Measurements from ENCODE around the gene MEIS3.

Gene MEIS3

DNA sequence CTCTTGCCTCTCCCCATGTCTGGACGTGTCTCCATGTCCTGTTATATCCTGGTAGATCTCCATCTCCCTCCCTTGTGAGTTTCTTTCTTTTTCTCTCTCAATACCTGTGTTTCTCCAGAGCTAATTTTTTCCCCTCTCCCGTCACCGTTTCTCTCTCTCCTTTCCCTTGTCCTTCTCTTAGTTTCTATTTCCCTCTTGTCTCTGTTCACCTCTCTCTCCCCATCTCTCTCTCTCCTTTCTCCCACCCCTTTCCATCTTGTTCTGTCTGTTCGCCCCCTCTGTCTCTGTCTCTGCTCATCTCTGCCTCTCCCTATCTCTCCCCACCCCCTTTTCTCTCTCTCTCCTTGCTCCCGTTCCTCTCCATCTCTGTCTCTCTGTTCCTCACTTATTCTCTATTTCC is 39.3 kb upstream of the MEIS3 start:
- Histone ChIP-seq H3K27me3 (replicated peaks; ENCODE audit: insufficient read depth, low read length) (peaks cover 78% of the 10 kb centered on the region), H4K20me1 (ENCODE audit: insufficient read depth, low read length) (no peaks in the 10 kb centered on the region)

DNA sequence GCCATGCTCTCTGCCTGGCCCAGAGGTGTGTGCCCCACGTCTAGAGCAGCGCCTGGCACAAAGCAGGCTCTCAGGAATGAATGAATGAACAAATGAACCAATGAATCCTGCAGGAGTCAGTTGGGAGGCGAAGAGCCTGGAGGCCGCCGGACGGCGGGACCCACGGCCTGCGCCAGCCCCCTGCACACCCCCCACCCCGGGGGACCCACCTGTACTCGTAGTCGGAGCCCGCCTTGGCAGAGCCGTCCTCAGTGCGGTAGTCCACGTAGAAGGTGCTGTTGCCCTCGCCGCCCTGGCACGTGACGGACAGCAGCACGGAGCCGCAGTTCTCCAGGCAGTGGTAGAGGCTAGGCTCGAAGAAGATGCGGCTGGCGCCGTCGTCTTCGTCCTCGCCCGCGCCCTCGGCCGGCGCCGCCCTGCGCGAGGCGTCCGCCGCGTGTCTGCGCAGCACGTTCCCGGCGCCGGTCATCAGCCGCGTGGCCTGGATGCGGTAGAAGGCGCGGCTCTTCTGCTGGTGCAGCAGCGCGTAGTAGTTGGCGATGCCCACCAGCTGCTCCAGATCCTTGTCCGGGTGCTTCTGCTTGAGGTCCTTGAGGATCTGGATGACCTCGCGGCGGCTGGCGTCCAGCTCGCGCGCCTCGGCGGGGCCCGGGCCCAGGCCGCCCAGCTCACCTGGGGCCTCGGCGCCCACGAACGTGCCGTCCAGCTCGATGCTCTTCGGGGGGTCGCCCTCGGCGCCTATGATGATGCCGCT is 37.6 kb upstream of the MEIS3 start:
- Histone ChIP-seq H3K9me2 (replicated peaks; ENCODE audit: insufficient read depth, low read length) (no peaks in the 10 kb centered on the region), H3K9me3 (replicated peaks; ENCODE audit: insufficient read depth, low read length) (no peaks in the 10 kb centered on the region), H4K20me1 (ENCODE audit: insufficient read depth, low read length) (no peaks in the 10 kb centered on the region), H3K79me2 (ENCODE audit: low read length) (no peaks in the 10 kb centered on the region), H3K4me1 (ENCODE audit: low read length) (no peaks in the 10 kb centered on the region), H3K27me3 (replicated peaks; ENCODE audit: insufficient read depth, low read length) (peaks cover 80% of the 10 kb centered on the region), H3K27ac (ENCODE audit: low read length) (no peak overlapping the region), H2AFZ (ENCODE audit: low read length) (no peak overlapping the region), H3K4me2 (ENCODE audit: low read depth, low read length) (no peak overlapping the region), H3K9ac (ENCODE audit: low read length) (no peak overlapping the region), H3K36me3 (replicated peaks; ENCODE audit: insufficient read depth, low read length) (no peaks in the 10 kb centered on the region), H3K4me3 (ENCODE audit: low read length) (no peak overlapping the region), H3F3A (ENCODE audit: insufficient read depth, low read length) (no peaks in the 10 kb centered on the region)
- DNase-seq = no peak
- TF ChIP-seq EZH2phosphoT487 (IDR thresholded peaks at IDR 0.05; ENCODE audit: low read length) = no peak
- TF ChIP-seq, protein P1, sequence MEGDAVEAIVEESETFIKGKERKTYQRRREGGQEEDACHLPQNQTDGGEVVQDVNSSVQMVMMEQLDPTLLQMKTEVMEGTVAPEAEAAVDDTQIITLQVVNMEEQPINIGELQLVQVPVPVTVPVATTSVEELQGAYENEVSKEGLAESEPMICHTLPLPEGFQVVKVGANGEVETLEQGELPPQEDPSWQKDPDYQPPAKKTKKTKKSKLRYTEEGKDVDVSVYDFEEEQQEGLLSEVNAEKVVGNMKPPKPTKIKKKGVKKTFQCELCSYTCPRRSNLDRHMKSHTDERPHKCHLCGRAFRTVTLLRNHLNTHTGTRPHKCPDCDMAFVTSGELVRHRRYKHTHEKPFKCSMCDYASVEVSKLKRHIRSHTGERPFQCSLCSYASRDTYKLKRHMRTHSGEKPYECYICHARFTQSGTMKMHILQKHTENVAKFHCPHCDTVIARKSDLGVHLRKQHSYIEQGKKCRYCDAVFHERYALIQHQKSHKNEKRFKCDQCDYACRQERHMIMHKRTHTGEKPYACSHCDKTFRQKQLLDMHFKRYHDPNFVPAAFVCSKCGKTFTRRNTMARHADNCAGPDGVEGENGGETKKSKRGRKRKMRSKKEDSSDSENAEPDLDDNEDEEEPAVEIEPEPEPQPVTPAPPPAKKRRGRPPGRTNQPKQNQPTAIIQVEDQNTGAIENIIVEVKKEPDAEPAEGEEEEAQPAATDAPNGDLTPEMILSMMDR (IDR thresholded peaks at IDR 0.05; ENCODE audit: low read length) = no peak
- no peak for TF ChIP-seq EZH2 (optimal IDR thresholded peaks at IDR 0.05; ENCODE audit: low read depth, low read length)

More for the DNA sequence above, 39.3 kb upstream of the MEIS3 start:
- no peak overlapping the region for H2AFZ ChIP-seq (ENCODE audit: low read length)
- H3K79me2 ChIP-seq (ENCODE audit: low read length) = no peaks in the 10 kb centered on the region
- TF ChIP-seq, protein P1 (IDR thresholded peaks at IDR 0.05; ENCODE audit: low read length) = no peak
- TF ChIP-seq EZH2 (optimal IDR thresholded peaks at IDR 0.05; ENCODE audit: low read depth, low read length) (no peak), EZH2phosphoT487 (IDR thresholded peaks at IDR 0.05; ENCODE audit: low read length) (no peak)
- no peaks in the 10 kb centered on the region for H3F3A ChIP-seq (ENCODE audit: insufficient read depth, low read length)
- no peaks in the 10 kb centered on the region for H3K4me1 ChIP-seq (ENCODE audit: low read length)
- no peak overlapping the region for H3K4me2 ChIP-seq (ENCODE audit: low read depth, low read length)
- H3K27ac ChIP-seq (ENCODE audit: low read length) = no peak overlapping the region
- no peak overlapping the region for H3K4me3 ChIP-seq (ENCODE audit: low read length)
- H3K36me3 ChIP-seq (replicated peaks; ENCODE audit: insufficient read depth, low read length) = no peaks in the 10 kb centered on the region
- H3K9ac ChIP-seq (ENCODE audit: low read length) = no peak overlapping the region
- H3K9me2 ChIP-seq (replicated peaks; ENCODE audit: insufficient read depth, low read length) = no peaks in the 10 kb centered on the region
- DNase-seq = no peak
- H3K9me3 ChIP-seq (replicated peaks; ENCODE audit: insufficient read depth, low read length) = no peaks in the 10 kb centered on the region

DNA sequence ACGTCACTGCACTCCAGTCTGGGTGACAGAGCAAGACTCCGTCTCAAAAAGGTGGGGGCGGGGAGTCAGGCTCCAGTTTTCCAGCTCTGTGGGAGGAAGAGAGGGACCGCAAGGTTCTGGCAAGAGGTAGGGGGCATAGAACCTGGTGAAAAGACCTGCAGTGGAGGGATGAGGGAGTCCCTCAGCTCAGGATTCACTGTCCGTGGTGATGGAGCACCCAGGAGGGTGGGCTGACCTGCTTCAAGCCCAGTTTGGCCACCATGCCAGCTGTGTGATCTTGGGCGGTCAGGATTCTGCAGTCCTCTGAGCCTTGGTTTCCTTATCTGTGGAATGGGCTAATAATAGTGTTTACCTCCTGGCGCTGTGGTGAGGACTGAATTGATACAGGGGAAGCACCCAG is 31.2 kb upstream of the MEIS3 start:
- no peaks in the 10 kb centered on the region for H3F3A ChIP-seq (ENCODE audit: insufficient read depth, low read length)
- H3K9me3 ChIP-seq (replicated peaks; ENCODE audit: insufficient read depth, low read length) = no peaks in the 10 kb centered on the region
- no peaks in the 10 kb centered on the region for H3K9me2 ChIP-seq (replicated peaks; ENCODE audit: insufficient read depth, low read length)
- no peak overlapping the region for H3K27ac ChIP-seq (ENCODE audit: low read length)
- H3K4me2 ChIP-seq (ENCODE audit: low read depth, low read length) = no peak overlapping the region
- no peaks in the 10 kb centered on the region for H3K79me2 ChIP-seq (ENCODE audit: low read length)
- H3K27me3 ChIP-seq (replicated peaks; ENCODE audit: insufficient read depth, low read length) = peaks cover 79% of the 10 kb centered on the region
- no peaks in the 10 kb centered on the region for H3K36me3 ChIP-seq (replicated peaks; ENCODE audit: insufficient read depth, low read length)
- no peaks in the 10 kb centered on the region for H4K20me1 ChIP-seq (ENCODE audit: insufficient read depth, low read length)
- no peak overlapping the region for H3K9ac ChIP-seq (ENCODE audit: low read length)
- no peak overlapping the region for H2AFZ ChIP-seq (ENCODE audit: low read length)
- DNase-seq = no peak
- no peak for TF ChIP-seq EZH2 (optimal IDR thresholded peaks at IDR 0.05; ENCODE audit: low read depth, low read length)
- TF ChIP-seq EZH2phosphoT487 (IDR thresholded peaks at IDR 0.05; ENCODE audit: low read length) = no peak
- TF ChIP-seq, protein P1 (IDR thresholded peaks at IDR 0.05; ENCODE audit: low read length) = no peak
- no peak overlapping the region for H3K4me3 ChIP-seq (ENCODE audit: low read length)
- no peaks in the 10 kb centered on the region for H3K4me1 ChIP-seq (ENCODE audit: low read length)
